Right lobe of liver (tissue), 6 donors: Measurements from ENCODE around the gene MARK4. TPM values are rescaled to one million over a fixed set of nuclear protein-coding genes. Genes with fewer than 3 reads are reported as not detected.

ENCODE experiments used
- ATAC-seq, 4 donors: fragments of 200-7000 bp; cut with Tn5 transposase; one replicate each; pipeline ENCODE4 v1.9.1; 2020; ENCODE audit warnings: mild to moderate bottlenecking in 4 of 4, moderate library complexity in 4 of 4
- DNase-seq, 3 donors: peaks; one replicate each; pipeline ENCODE4 v3.0.0-alpha.2; 2020
- H3K27ac ChIP-seq, 3 donors: fragments of 200-600 bp; one replicate each; pipeline ENCODE4 v1.8.0; 2022
- H3K27me3 ChIP-seq, 2 donors: fragments of 200-600 bp; one replicate each; pipeline ENCODE4 v1.8.0; 2022
- H3K36me3 ChIP-seq, 4 donors: fragments of 200-600 bp; sonication (generic) in 1 of 4; one replicate each; pipeline versions ENCODE4 v1.5.1 to v1.8.0; 2017 to 2022; ENCODE audit warnings: control low read depth in 1 of 4
- H3K4me1 ChIP-seq, 4 donors: fragments of 200-600 bp; sonication (generic) in 1 of 4; one replicate each; pipeline versions ENCODE4 v1.5.1 to v1.8.0; 2017 to 2022; ENCODE audit warnings: control low read depth in 1 of 4
- H3K4me3 ChIP-seq, 3 donors: fragments of 200-600 bp; one replicate each; pipeline ENCODE4 v1.8.0; 2022
- H3K9me3 ChIP-seq, 4 donors: fragments of 200-600 bp; sonication (generic) in 1 of 4; one replicate each; pipeline versions ENCODE4 v1.5.1 to v1.8.0; 2017 to 2022; ENCODE audit warnings: control low read depth in 1 of 4
- CTCF ChIP-seq, 4 donors: fragments of 200-600 bp in 3 of 4; fragments of 450-650 bp in 1 of 4; IDR thresholded peaks; one replicate each; pipeline versions ENCODE4 v1.5.1 to v1.8.0; 2016 to 2022; ENCODE audit warnings: antibody characterized with exemption in 4 of 4, mild to moderate bottlenecking in 2 of 4
- POLR2A ChIP-seq: fragments of 450-650 bp; IDR thresholded peaks from one replicate; pipeline ENCODE4 v1.6.1; 2017; ENCODE audit warnings: antibody characterized with exemption, mild to moderate bottlenecking
- WGBS: methylation state at CpG from one replicate; pipeline ENCODE4 v1.1.6; 2018; ENCODE audit warnings: low coverage, low lambda C conversion rate; ENCODE audit not compliant: insufficient coverage; ENCODE audit errors: missing lambda C conversion rate; 5-methylcytosine and 5-hydroxymethylcytosine counted together
- intact Hi-C, 2 donors: fragments of 100-400 bp; cut with DNase I; formaldehyde crosslinking; loops; one replicate each; pipeline versions ENCODE4 v1.11.2 to v1.14.1; 2022
- total RNA-seq, 6 experiments: library from RNA; depleted of rRNA in 2 of 6; stranded (reverse); fragments of >200 nt in 2 of 6; fragmentation: NEBNext Ultra II Directional in 3 of 6; extraction: Animal tissue kit (Norgen Biotek cat#: 25700) in 3 of 6; gene quantifications; one replicate each; pipeline versions ENCODE4 v1.1.0 to v1.2.4, GENCODE V29; 2016 to 2023
- donor health status: DM: no; HTN: yes; CAD: no.
- donor health status: DM: no; HTN: no; CAD: no.
- donor health status: DM: no; HTN: no; CAD: no.
- donor health status: DM: no; HTN: yes; CAD: no.
- donor health status: DM: no; HTN: yes; CAD: no.

Gene MARK4
- total RNA-seq, 6 experiments from 2014 or later: 14.2 to 23.5 (median 17.5) TPM

- 25% methylated on average over 8 of the region's 14 CpGs for WGBS
- Histone ChIP-seq H3K4me1 (peaks cover 0 to 39% (median 14%) of the 10 kb centered on the region in 4 donors), H3K36me3 (peaks cover 0 to 4% (median 2%) of the 10 kb centered on the region in 4 donors), H3K4me3 (no peak overlapping the region), H3K27ac (peak overlapping the region; percentile 39 to 66 (median 63)), H3K27me3 (no peaks in the 10 kb centered on the region), H3K9me3 (no peaks in the 10 kb centered on the region)
- DNase-seq (no peak), ATAC-seq (no peak)
- no peak for TF ChIP-seq CTCF (IDR thresholded peaks at IDR 0.05)
- TF ChIP-seq POLR2A: no peak
- intact Hi-C loops: no loop called here
Measured at GRCh38 chr19:45273521-45273855, 22.4 kb downstream of the MARK4 start.

GRCh38 chr19:45275370-45275971 lies 24.4 kb downstream of the MARK4 start:
- Histone ChIP-seq H3K27me3 (no peaks in the 10 kb centered on the region), H3K36me3 (peaks cover 0 to 8% (median 2%) of the 10 kb centered on the region in 4 donors), H3K9me3 (no peaks in the 10 kb centered on the region), H3K27ac (no peak overlapping the region), H3K4me3 (no peak overlapping the region), H3K4me1 (peaks cover 0 to 44% (median 20%) of the 10 kb centered on the region in 4 donors)
- WGBS: 0% methylated on average over 1 of the region's 12 CpGs
- ATAC-seq (no peak), DNase-seq (no peak)
- intact Hi-C loops: no loop called here
- no peak for TF ChIP-seq POLR2A
- no peak for TF ChIP-seq CTCF (IDR thresholded peaks at IDR 0.05)

- no peaks in the 10 kb centered on the region for H3K27me3 ChIP-seq
- no peak overlapping the region for H3K4me3 ChIP-seq
- no peaks in the 10 kb centered on the region for H3K9me3 ChIP-seq
- H3K27ac ChIP-seq: no peak overlapping the region
- intact Hi-C loops: no loop called here
- WGBS: 90% methylated on average over 6 of the region's 7 CpGs
- peaks cover 0 to 8% (median 2%) of the 10 kb centered on the region in 4 donors for H3K36me3 ChIP-seq
- ATAC-seq (no peak), DNase-seq (no peak)
- H3K4me1 ChIP-seq: peaks cover 0 to 51% (median 23%) of the 10 kb centered on the region in 4 donors
- TF ChIP-seq CTCF (IDR thresholded peaks at IDR 0.05): no peak
Measured at GRCh38 chr19:45276284-45276687, 25.2 kb downstream of the MARK4 start.

DNA sequence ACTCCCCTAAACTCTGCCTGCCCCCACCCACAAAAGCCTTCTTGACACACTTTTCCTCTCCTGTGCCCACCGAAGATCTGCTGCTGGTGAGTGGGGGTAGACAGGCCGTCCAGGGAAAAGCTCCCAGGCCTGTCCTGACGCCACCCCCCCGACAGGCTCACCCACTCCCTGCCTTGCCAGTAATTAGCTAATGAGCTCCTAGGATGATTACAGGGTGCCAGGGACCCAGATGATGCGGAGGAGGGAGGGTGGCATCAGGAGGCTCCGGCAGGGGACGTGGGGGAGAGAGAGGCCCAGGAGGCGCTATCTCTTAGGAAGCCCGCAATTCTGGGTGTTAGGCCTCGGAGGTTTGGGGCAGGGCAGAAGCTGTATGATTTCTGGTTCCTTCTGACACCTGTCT lies 27.0 kb downstream of the MARK4 start:
- 88% methylated on average over 10 of the region's 10 CpGs for WGBS
- DNase-seq: no peak
- no peaks in the 10 kb centered on the region for H3K9me3 ChIP-seq
- no peak for TF ChIP-seq POLR2A
- TF ChIP-seq CTCF (IDR thresholded peaks at IDR 0.05): no peak
- no peak for ATAC-seq
- H3K27me3 ChIP-seq: no peaks in the 10 kb centered on the region
- no peak overlapping the region for H3K27ac ChIP-seq
- no peak overlapping the region for H3K4me3 ChIP-seq
- peaks cover 0 to 4% (median 0%) of the 10 kb centered on the region in 4 donors for H3K36me3 ChIP-seq
- intact Hi-C loops: no loop called here
- peaks cover 0 to 40% (median 14%) of the 10 kb centered on the region in 4 donors for H3K4me1 ChIP-seq
